ENCODE data around the gene CCT8. TPM values are rescaled to one million over a fixed set of nuclear protein-coding genes. Genes with fewer than 3 reads are reported as not detected.
A peak's percentile ranks its signal among the peaks of the same experiment; 100 is the strongest.

Gene CCT8
- total and polyA plus RNA-seq, 2 experiments from 2014 or later = 304 to 329 TPM

DNA sequence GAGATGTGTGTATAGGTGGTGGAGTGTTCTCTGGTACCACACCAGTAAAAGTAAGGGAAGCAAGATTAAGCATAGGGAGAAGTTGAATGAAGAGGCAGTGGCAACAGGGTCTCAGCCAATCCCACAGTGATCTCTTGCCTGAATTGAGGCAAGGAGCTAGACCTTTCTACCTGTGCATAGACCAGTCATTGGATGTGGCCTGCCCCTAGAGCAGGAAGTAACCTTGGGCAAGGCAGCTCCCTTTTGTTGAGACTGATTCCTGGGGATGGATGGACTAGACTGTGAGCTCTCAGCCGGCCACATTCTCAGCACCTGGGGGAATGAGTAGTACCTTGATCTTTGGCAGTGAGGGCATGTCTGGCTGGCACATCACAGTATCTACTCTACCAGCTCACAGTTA is 42.5 kb downstream of the CCT8 start:
- no peak overlapping the region for H3K27ac ChIP-seq (ENCODE audit: low read depth)

DNA sequence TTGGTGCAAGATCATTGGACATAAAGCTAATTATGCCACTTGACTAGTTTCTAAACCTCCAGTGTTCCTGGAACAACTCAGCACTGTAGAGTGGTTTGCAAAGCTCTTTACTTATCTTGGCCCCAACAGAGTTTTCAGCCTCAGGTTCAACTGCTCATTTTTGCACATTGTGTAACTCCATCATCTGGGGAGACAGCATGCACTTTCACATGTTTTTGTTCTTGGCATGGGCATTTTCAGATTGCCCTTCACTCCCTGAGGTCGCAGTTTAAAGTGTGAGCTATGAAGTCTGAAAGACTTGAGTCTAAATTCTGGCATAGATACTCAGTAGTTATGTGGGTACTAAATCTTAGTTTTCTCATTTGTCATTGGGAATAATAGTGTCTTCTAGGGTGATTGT is 43.9 kb downstream of the CCT8 start:
- Histone ChIP-seq H4K20me1 (replicated peaks; ENCODE audit: insufficient read depth) (peaks cover 9% of the 10 kb centered on the region; the same call in 1 of the 2 replicates), H3K36me3 (ENCODE audit: insufficient read depth) (peaks cover 13% of the 10 kb centered on the region), H3K27me3 (ENCODE audit: insufficient read depth) (no peaks in the 10 kb centered on the region), H2AFZ (no peak overlapping the region), H3K27ac (ENCODE audit: low read depth) (no peak overlapping the region), H3K79me2 (replicated peaks; ENCODE audit: insufficient read depth) (peaks cover 54% of the 10 kb centered on the region), H3K4me3 (no peak overlapping the region), H3K9me2 (ENCODE audit: insufficient read depth) (no peaks in the 10 kb centered on the region), H3F3A (replicated peaks; ENCODE audit: low read depth) (no peaks in the 10 kb centered on the region; the same call in 1 of the 2 replicates), H3K4me1 (ENCODE audit: insufficient read depth) (peaks cover 12% of the 10 kb centered on the region; the same call in 1 of the 2 replicates), H3K4me2 (no peak overlapping the region)
- no peak overlapping the region for H3K27ac Mint-ChIP-seq
- H3K4me1 Mint-ChIP-seq = no peaks in the 10 kb centered on the region; the same call in 1 of the 3 replicates
- no peak for ATAC-seq
- TF ChIP-seq ZNF114 (CRISPR knock-in tag; IDR thresholded peaks at IDR 0.05) (no peak), CREB1 (CRISPR knock-in tag; IDR thresholded peaks at IDR 0.05; ENCODE audit: low read depth) (no peak)
- TF ChIP-seq, protein P1, sequence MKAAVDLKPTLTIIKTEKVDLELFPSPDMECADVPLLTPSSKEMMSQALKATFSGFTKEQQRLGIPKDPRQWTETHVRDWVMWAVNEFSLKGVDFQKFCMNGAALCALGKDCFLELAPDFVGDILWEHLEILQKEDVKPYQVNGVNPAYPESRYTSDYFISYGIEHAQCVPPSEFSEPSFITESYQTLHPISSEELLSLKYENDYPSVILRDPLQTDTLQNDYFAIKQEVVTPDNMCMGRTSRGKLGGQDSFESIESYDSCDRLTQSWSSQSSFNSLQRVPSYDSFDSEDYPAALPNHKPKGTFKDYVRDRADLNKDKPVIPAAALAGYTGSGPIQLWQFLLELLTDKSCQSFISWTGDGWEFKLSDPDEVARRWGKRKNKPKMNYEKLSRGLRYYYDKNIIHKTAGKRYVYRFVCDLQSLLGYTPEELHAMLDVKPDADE (IDR thresholded peaks at IDR 0.05) = no peak
- DNase-seq (ENCODE audit: low spot score) = no peak
- peaks cover 40% of the 10 kb centered on the region for H3K36me3 Mint-ChIP-seq (ENCODE audit: low read depth)
- H3K27me3 Mint-ChIP-seq (ENCODE audit: insufficient read depth, low read depth, poor library complexity) = no peaks in the 10 kb centered on the region
- H3K4me3 Mint-ChIP-seq = no peak overlapping the region
- no peaks in the 10 kb centered on the region for H3K9me3 Mint-ChIP-seq

More for the DNA sequence above, 42.5 kb downstream of the CCT8 start:
- no peak for DNase-seq (ENCODE audit: low spot score)
- Mint-ChIP-seq H3K27me3 (ENCODE audit: insufficient read depth, low read depth, poor library complexity) (no peaks in the 10 kb centered on the region), H3K27ac (no peak overlapping the region), H3K36me3 (ENCODE audit: low read depth) (peaks cover 45% of the 10 kb centered on the region), H3K4me3 (no peak overlapping the region), H3K4me1 (no peaks in the 10 kb centered on the region), H3K9me3 (no peaks in the 10 kb centered on the region)
- Histone ChIP-seq H3K4me1 (ENCODE audit: insufficient read depth) (peaks cover 6% of the 10 kb centered on the region; the same call in 1 of the 2 replicates), H3K36me3 (ENCODE audit: insufficient read depth) (peaks cover 25% of the 10 kb centered on the region), H3F3A (replicated peaks; ENCODE audit: low read depth) (no peaks in the 10 kb centered on the region), H3K9me2 (ENCODE audit: insufficient read depth) (no peaks in the 10 kb centered on the region), H3K27me3 (ENCODE audit: insufficient read depth) (no peaks in the 10 kb centered on the region), H3K79me2 (replicated peaks; ENCODE audit: insufficient read depth) (peaks cover 43% of the 10 kb centered on the region), H4K20me1 (replicated peaks; ENCODE audit: insufficient read depth) (peaks cover 7% of the 10 kb centered on the region; the same call in 1 of the 2 replicates), H3K4me3 (no peak overlapping the region), H3K4me2 (no peak overlapping the region), H2AFZ (no peak overlapping the region)
- ATAC-seq = no peak
- TF ChIP-seq POLR2AphosphoS5 (IDR thresholded peaks at IDR 0.05; ENCODE audit: low read depth) = no peak

DNA sequence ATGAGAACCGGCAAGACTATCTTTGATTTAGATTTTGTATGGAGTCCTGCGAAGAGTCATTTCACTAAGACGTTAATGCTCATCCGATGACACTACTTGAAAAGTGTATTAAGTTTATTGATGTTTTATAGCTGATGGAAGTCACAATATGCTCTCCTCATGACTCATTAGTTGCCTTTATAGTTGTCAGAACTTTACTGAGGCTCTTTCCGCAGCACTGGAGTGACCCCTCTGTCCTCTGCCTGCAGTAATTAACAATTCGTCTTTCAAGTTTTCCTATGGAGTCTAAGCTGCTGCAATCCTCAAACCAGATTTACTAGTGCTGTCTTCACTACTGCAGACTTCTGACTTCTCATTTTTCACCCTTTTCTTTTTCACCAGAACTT is 48.1 kb downstream of the CCT8 start:
- Mint-ChIP-seq H3K9me3 (no peaks in the 10 kb centered on the region), H3K4me3 (peak overlapping the region; percentile 97), H3K36me3 (ENCODE audit: low read depth) (peaks cover 15% of the 10 kb centered on the region), H3K4me1 (peaks cover 2% of the 10 kb centered on the region; the same call in 2 of the 3 replicates), H3K27me3 (ENCODE audit: insufficient read depth, low read depth, poor library complexity) (peaks cover 2% of the 10 kb centered on the region), H3K27ac (peak overlapping the region; percentile 99)
- no peaks in the 10 kb centered on the region for H3K9me2 ChIP-seq (ENCODE audit: insufficient read depth)
- H3K4me3 ChIP-seq = peak overlapping the region; percentile 90
- H3K79me2 ChIP-seq (replicated peaks; ENCODE audit: insufficient read depth) = peaks cover 54% of the 10 kb centered on the region
- ATAC-seq (no peak), DNase-seq (ENCODE audit: low spot score) (peak; percentile 4)
- no peaks in the 10 kb centered on the region for H3K27me3 ChIP-seq (ENCODE audit: insufficient read depth)
- H3K36me3 ChIP-seq (ENCODE audit: insufficient read depth) = no peaks in the 10 kb centered on the region; the same call in 1 of the 2 replicates
- H2AFZ ChIP-seq = 0 out of 2 replicates have a peak overlapping the region, but pooled peaks have one; percentile 11
- peak overlapping the region; percentile 95 for H3K4me2 ChIP-seq
- H3K27ac ChIP-seq (ENCODE audit: low read depth) = 0 out of 2 replicates have a peak overlapping the region, but pooled peaks have one; percentile 9
- H4K20me1 ChIP-seq (replicated peaks; ENCODE audit: insufficient read depth) = 0 out of 2 replicates have a peak, but pooled peaks cover 2% of the 10 kb centered on the region
- H3K4me1 ChIP-seq (ENCODE audit: insufficient read depth) = peaks cover 12% of the 10 kb centered on the region; the same call in 1 of the 2 replicates
- H3F3A ChIP-seq (replicated peaks; ENCODE audit: low read depth) = no peaks in the 10 kb centered on the region; the same call in 1 of the 2 replicates
- TF ChIP-seq JUNB (IDR thresholded peaks at IDR 0.05; ENCODE audit: unreplicated experiment) (no peak), POLR2AphosphoS5 (IDR thresholded peaks at IDR 0.05; ENCODE audit: low read depth) (no peak), ZNF114 (CRISPR knock-in tag; IDR thresholded peaks at IDR 0.05) (no peak), CREB1 (CRISPR knock-in tag; IDR thresholded peaks at IDR 0.05; ENCODE audit: low read depth) (no peak), ZNF331 (CRISPR knock-in tag; IDR thresholded peaks at IDR 0.05; ENCODE audit: low read depth) (no peak)
- TF ChIP-seq, protein P2, sequence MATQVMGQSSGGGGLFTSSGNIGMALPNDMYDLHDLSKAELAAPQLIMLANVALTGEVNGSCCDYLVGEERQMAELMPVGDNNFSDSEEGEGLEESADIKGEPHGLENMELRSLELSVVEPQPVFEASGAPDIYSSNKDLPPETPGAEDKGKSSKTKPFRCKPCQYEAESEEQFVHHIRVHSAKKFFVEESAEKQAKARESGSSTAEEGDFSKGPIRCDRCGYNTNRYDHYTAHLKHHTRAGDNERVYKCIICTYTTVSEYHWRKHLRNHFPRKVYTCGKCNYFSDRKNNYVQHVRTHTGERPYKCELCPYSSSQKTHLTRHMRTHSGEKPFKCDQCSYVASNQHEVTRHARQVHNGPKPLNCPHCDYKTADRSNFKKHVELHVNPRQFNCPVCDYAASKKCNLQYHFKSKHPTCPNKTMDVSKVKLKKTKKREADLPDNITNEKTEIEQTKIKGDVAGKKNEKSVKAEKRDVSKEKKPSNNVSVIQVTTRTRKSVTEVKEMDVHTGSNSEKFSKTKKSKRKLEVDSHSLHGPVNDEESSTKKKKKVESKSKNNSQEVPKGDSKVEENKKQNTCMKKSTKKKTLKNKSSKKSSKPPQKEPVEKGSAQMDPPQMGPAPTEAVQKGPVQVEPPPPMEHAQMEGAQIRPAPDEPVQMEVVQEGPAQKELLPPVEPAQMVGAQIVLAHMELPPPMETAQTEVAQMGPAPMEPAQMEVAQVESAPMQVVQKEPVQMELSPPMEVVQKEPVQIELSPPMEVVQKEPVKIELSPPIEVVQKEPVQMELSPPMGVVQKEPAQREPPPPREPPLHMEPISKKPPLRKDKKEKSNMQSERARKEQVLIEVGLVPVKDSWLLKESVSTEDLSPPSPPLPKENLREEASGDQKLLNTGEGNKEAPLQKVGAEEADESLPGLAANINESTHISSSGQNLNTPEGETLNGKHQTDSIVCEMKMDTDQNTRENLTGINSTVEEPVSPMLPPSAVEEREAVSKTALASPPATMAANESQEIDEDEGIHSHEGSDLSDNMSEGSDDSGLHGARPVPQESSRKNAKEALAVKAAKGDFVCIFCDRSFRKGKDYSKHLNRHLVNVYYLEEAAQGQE (IDR thresholded peaks at IDR 0.05; ENCODE audit: unreplicated experiment) = no peak
- TF ChIP-seq, protein P3, sequence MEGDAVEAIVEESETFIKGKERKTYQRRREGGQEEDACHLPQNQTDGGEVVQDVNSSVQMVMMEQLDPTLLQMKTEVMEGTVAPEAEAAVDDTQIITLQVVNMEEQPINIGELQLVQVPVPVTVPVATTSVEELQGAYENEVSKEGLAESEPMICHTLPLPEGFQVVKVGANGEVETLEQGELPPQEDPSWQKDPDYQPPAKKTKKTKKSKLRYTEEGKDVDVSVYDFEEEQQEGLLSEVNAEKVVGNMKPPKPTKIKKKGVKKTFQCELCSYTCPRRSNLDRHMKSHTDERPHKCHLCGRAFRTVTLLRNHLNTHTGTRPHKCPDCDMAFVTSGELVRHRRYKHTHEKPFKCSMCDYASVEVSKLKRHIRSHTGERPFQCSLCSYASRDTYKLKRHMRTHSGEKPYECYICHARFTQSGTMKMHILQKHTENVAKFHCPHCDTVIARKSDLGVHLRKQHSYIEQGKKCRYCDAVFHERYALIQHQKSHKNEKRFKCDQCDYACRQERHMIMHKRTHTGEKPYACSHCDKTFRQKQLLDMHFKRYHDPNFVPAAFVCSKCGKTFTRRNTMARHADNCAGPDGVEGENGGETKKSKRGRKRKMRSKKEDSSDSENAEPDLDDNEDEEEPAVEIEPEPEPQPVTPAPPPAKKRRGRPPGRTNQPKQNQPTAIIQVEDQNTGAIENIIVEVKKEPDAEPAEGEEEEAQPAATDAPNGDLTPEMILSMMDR (conservative IDR thresholded peaks at IDR 0.05; ENCODE audit: low read depth in 2 of 2) = no peak
